COLO668 (cell line): ENCODE results near the gene NAA20.

Source experiments
- DNase-seq: peaks from one replicate; lab custom pipeline; 2025; ENCODE audit not compliant: unreplicated experiment; lab: John Stamatoyannopoulos, UW

NAA20 gene

GRCh38 chr20:20017844-20018185 lies 653 bp downstream of the NAA20 start:
- DNase-seq, result no peak

GRCh38 chr20:20018366-20018765 lies 1.2 kb downstream of the NAA20 start:
- no peak for DNase-seq

GRCh38 chr20:20019123-20019522 lies 2.0 kb downstream of the NAA20 start:
- peak; percentile 21 for DNase-seq

GRCh38 chr20:20020908-20021307 lies 3.7 kb downstream of the NAA20 start:
- DNase-seq, result no peak

- DNase-seq, result no peak
Measured at GRCh38 chr20:20021835-20022234, 4.7 kb downstream of the NAA20 start.

- no peak for DNase-seq
Measured at GRCh38 chr20:20022498-20022897, 5.3 kb downstream of the NAA20 start.

GRCh38 chr20:20023395-20023794 lies 6.2 kb downstream of the NAA20 start:
- DNase-seq, result no peak

GRCh38 chr20:20024942-20025341 lies 7.8 kb downstream of the NAA20 start:
- no peak for DNase-seq

- DNase-seq, result no peak
Measured at GRCh38 chr20:20027284-20027683, 10.1 kb downstream of the NAA20 start.

- no peak for DNase-seq
Measured at GRCh38 chr20:20031790-20032189, 14.6 kb downstream of the NAA20 start.

GRCh38 chr20:20034486-20034885 lies 17.3 kb downstream of the NAA20 start:
- no peak for DNase-seq

GRCh38 chr20:20036756-20037155 lies 19.6 kb downstream of the NAA20 start:
- DNase-seq, result no peak

GRCh38 chr20:20037960-20038359 lies 20.8 kb downstream of the NAA20 start:
- no peak for DNase-seq

- no peak for DNase-seq
Measured at GRCh38 chr20:20038586-20038985, 21.4 kb downstream of the NAA20 start.

GRCh38 chr20:20039752-20040387 lies 22.7 kb downstream of the NAA20 start:
- no peak for DNase-seq

- DNase-seq, result no peak
Measured at GRCh38 chr20:20051767-20052073, 34.6 kb downstream of the NAA20 start.

GRCh38 chr20:20052074-20052970 lies 35.2 kb downstream of the NAA20 start, which contains the start of the genes CFAP61 and CRNKL1:
Gene CFAP61, plus strand, starts transcription at chr20:20052532. Its CDS starts 4,122 bp downstream, at chr20:20056654.
Gene CRNKL1, minus strand, starts transcription at chr20:20052466. Its CDS starts 124 bp downstream, at chr20:20052342.
- peak; percentile 97 for DNase-seq

- DNase-seq, result no peak
Measured at GRCh38 chr20:20060234-20060998, 43.3 kb downstream of the NAA20 start.

- no peak for DNase-seq
Measured at GRCh38 chr20:20063941-20064702, 47.0 kb downstream of the NAA20 start.

GRCh38 chr20:20065361-20065760 lies 48.2 kb downstream of the NAA20 start:
- no peak for DNase-seq
